Testis (tissue), 3 donors: ENCODE results near the gene IMMP2L. TPM values are rescaled to one million over a fixed set of nuclear protein-coding genes. Genes with fewer than 3 reads are reported as not detected.

Experiments
- DNase-seq: peaks from one replicate; pipeline ENCODE4 v3.0.0-alpha.2; 2019
- H3K27ac ChIP-seq, 2 donors: fragments of 200-600 bp; sonication (generic); one replicate each; pipeline ENCODE4 v1.5.1; 2019
- H3K27me3 ChIP-seq: fragments of 200-600 bp; sonication (generic); one replicate; pipeline ENCODE4 v1.5.1; 2019
- H3K36me3 ChIP-seq: fragments of 200-600 bp; sonication (generic); one replicate; pipeline ENCODE4 v1.5.1; 2017; ENCODE audit warnings: low read depth; ENCODE audit errors: missing control alignments
- H3K4me1 ChIP-seq: fragments of 200-600 bp; sonication (generic); one replicate; pipeline ENCODE4 v1.5.1; 2019
- H3K4me3 ChIP-seq, 2 donors: fragments of 200-600 bp; sonication (generic); one replicate each; pipeline ENCODE4 v1.5.1; 2017 to 2019
- H3K9me3 ChIP-seq: fragments of 200-600 bp; sonication (generic); one replicate; pipeline ENCODE4 v1.5.1; 2017
- POLR2A ChIP-seq: fragments of 450-650 bp; IDR thresholded peaks from one replicate; pipeline ENCODE4 v1.6.1; 2017; ENCODE audit warnings: antibody characterized with exemption, mild to moderate bottlenecking, moderate library complexity
- WGBS, 2 donors: methylation state at CpG; one replicate each; pipeline ENCODE4 v1.1.5; 2018; 5-methylcytosine and 5-hydroxymethylcytosine counted together
- intact Hi-C: fragments of 100-400 bp; cut with DNase I; formaldehyde crosslinking; loops from one replicate; pipeline ENCODE4 v1.15.1; 2023; ENCODE audit warnings: low total_unique reads
- polyA plus RNA-seq: library from polyadenylated mRNA; stranded (reverse); fragments of 350-450 nt; fragmentation: Illumina TruSeq; extraction: RNeasy Lipid Tissue Mini Kit (QIAGEN cat#74804); gene quantifications from one replicate; pipeline ENCODE4 v1.2.3, GENCODE V29; 2014; ENCODE audit warnings: low read depth, low replicate concordance; ENCODE audit not compliant: insufficient read depth
- total RNA-seq, 2 donors: library from RNA; depleted of rRNA; stranded (reverse); fragments of >200 nt; gene quantifications; one replicate each; pipeline ENCODE4 v1.2.3, GENCODE V29; 2016
- TF ChIP-seq, protein P1 (sequence below), 3 experiments: fragments of 450-650 bp in 2 of 3; fragments of 200-600 bp in 1 of 3; sonication (generic) in 1 of 3; IDR thresholded peaks; one replicate each; pipeline ENCODE4 v1.5.1; 2016 to 2019; ENCODE audit warnings: antibody characterized with exemption in 3 of 3, mild to moderate bottlenecking in 2 of 3, moderate library complexity in 1 of 3

Gene IMMP2L
- total and polyA plus RNA-seq, 3 donors from 2014 or later: 10.7 to 12.4 (median 11.2) TPM

DNA sequence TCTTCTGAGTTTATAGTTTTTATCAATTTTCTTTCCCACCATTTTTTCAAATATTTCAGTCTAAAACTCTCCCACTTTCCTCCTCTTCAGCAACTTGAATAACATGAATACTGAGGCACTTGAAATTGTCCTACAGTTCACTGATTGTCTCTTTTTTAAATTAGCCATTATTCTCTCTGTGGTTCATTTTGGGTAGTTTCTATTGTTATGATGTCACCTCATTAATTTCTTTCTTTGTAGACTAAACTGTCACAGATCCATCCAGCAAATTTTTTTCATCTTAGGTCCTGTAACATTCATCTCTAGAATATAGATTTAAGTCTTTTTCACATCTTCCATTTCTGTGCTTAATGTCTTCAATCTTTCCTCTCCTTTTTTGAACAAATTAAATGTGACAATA, 326.6 kb downstream of the IMMP2L start:
- TF ChIP-seq POLR2A: no peak
- TF ChIP-seq, protein P1, sequence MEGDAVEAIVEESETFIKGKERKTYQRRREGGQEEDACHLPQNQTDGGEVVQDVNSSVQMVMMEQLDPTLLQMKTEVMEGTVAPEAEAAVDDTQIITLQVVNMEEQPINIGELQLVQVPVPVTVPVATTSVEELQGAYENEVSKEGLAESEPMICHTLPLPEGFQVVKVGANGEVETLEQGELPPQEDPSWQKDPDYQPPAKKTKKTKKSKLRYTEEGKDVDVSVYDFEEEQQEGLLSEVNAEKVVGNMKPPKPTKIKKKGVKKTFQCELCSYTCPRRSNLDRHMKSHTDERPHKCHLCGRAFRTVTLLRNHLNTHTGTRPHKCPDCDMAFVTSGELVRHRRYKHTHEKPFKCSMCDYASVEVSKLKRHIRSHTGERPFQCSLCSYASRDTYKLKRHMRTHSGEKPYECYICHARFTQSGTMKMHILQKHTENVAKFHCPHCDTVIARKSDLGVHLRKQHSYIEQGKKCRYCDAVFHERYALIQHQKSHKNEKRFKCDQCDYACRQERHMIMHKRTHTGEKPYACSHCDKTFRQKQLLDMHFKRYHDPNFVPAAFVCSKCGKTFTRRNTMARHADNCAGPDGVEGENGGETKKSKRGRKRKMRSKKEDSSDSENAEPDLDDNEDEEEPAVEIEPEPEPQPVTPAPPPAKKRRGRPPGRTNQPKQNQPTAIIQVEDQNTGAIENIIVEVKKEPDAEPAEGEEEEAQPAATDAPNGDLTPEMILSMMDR (IDR thresholded peaks at IDR 0.05): no peak
- no peak for DNase-seq
- Histone ChIP-seq H3K27ac (no peak overlapping the region), H3K4me3 (no peak overlapping the region), H3K27me3 (no peaks in the 10 kb centered on the region), H3K9me3 (no peaks in the 10 kb centered on the region), H3K36me3 (no peaks in the 10 kb centered on the region), H3K4me1 (peaks cover 4% of the 10 kb centered on the region)
- intact Hi-C loops: no loop called here

DNA sequence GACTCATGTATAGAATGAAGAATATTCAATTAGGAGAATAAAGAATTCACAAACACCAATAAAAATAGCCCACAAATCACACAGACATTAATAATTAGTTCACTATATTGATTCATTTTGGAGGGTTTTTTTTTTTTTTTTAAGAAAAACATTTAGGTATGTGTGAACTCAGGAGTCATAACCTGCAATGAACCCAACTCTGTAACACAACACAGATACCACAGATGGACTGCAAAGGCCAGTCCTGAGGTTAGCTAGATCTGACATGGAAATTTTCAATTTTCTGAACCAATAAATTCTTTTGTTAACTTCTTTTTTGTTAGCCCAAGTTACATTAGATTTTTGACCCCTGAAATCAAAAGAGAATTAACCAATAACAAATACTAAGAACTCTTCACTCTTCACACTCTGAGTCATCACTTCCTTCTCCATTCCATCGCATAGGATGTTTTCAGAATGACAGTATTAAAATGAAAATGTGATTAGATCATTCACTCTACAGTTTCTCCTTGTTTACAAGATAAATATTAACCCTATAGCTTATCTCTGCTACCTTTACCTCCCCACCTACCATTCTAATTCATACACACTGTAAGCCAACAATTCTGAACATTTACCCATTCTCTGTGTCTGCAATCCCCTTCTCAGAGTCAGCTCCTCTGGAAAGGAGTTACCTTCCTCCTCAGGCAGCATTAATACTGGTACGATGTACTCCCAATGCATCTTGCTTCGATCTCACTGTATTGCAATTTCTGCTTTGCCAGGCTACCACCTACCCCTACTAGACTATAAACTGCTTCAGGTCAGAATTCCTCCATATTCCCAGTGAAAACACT, 329.8 kb downstream of the IMMP2L start:
- WGBS, 2 donors: 90 to 91% methylated on average over 3 of the region's 3 CpGs
- Histone ChIP-seq H3K4me1 (no peaks in the 10 kb centered on the region), H3K4me3 (no peak overlapping the region), H3K27ac (no peak overlapping the region), H3K36me3 (no peaks in the 10 kb centered on the region), H3K9me3 (no peaks in the 10 kb centered on the region), H3K27me3 (no peaks in the 10 kb centered on the region)
- TF ChIP-seq, protein P1 (IDR thresholded peaks at IDR 0.05): no peak
- no peak for TF ChIP-seq POLR2A
- no peak for DNase-seq
- intact Hi-C loops: no loop called here

DNA sequence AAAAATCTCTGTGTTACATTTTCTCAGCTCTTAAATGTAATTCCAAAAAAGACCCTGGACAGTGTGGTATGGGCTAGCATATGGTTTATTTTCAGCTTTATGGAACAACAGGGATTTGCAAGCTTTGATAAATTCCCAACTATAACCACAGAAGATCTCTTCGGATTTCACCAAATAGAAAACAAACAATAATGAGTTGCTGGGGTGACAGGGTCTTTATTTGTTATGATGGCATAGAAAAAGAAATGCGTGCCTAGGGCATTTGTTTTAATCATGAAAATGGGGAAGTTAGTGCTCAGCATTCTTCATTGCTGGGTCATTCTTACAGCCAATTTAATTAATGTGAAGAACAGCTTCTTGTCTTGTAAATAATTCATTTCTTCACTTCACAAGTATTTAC, 332.4 kb downstream of the IMMP2L start:
- H3K27me3 ChIP-seq: no peaks in the 10 kb centered on the region
- no peaks in the 10 kb centered on the region for H3K36me3 ChIP-seq
- no peak for TF ChIP-seq POLR2A
- TF ChIP-seq, protein P1 (IDR thresholded peaks at IDR 0.05): no peak
- DNase-seq: no peak
- WGBS, 2 donors: 83 to 84% methylated on average over 2 of the region's 2 CpGs
- no peak overlapping the region for H3K27ac ChIP-seq
- no peaks in the 10 kb centered on the region for H3K4me1 ChIP-seq
- H3K4me3 ChIP-seq: no peak overlapping the region
- intact Hi-C loops: no loop called here
- H3K9me3 ChIP-seq: no peaks in the 10 kb centered on the region

DNA sequence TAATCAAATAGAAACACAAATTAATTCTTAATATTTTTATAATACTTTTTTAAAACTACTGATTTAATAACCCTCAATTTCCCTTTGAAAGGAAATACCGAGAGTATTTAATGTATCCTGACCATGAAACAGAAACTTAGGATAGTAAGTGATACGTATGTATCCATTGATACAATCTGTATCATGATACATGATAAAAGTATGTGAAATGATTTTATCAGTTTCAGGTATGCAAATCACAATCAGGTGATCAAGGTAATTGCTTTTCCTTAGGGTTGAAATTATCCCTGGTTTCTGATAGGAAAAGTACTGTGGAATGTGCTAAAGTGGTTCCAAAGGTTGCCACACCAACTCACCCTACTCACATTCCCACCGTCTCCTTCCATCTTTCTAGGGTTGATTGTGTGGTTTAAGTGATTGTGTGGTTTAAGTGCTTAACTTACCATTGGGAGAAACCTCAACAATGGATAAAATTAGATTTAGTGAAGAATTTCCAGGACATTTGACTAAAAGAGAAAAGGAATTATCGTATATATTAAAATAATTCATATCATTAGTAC, 333.0 kb downstream of the IMMP2L start:
- Histone ChIP-seq H3K27ac (no peak overlapping the region), H3K27me3 (no peaks in the 10 kb centered on the region), H3K9me3 (no peaks in the 10 kb centered on the region), H3K36me3 (no peaks in the 10 kb centered on the region), H3K4me3 (no peak overlapping the region), H3K4me1 (no peaks in the 10 kb centered on the region)
- WGBS, 2 donors: 92 to 94% methylated on average over 4 of the region's 4 CpGs
- DNase-seq: no peak
- no peak for TF ChIP-seq POLR2A
- intact Hi-C loops: no loop called here

DNA sequence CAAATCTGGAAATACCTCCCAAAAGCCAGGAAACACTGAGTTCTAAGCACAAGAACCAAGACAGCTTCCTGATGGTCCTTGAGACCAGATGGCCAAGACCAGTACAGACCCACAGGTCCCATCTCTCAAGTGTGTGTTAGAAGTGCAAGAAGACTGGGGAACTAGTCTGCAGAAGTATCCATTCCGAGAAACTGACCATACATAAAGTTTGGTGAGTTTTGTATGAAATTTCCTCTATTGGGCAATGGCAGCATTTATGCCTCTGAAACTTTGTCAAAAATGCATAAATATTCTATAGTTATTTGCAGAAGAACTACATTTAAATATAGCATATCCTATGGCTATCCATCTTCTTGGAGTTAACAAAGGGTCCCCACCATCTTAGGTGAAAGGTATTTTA, 333.9 kb downstream of the IMMP2L start:
- Histone ChIP-seq H3K4me3 (no peak overlapping the region), H3K9me3 (no peaks in the 10 kb centered on the region), H3K27ac (no peak overlapping the region), H3K4me1 (no peaks in the 10 kb centered on the region), H3K36me3 (no peaks in the 10 kb centered on the region), H3K27me3 (no peaks in the 10 kb centered on the region)
- 88 to 94% methylated on average over 1 of the region's 1 CpG for whole genome bisulfite sequencing, 2 donors
- no peak for DNase-seq
- intact Hi-C loops: no loop called here
- TF ChIP-seq, protein P1 (IDR thresholded peaks at IDR 0.05): no peak
- no peak for TF ChIP-seq POLR2A
